Brain microvascular endothelial cell (primary cell): ENCODE results near the gene FSTL5.

ENCODE experiments used
- DNase-seq: peaks from one replicate; pipeline ENCODE4 v3.0.0-alpha.2; 2020
- H3K27ac ChIP-seq: fragments of 250-450 bp; sonication (Bioruptor Pico); 2 replicates; pipeline ENCODE4 v1.5.1; 2020; ENCODE audit warnings: mild to moderate bottlenecking, moderate library complexity
- H3K27me3 ChIP-seq: fragments of 250-450 bp; sonication (Bioruptor Pico); replicated peaks from 2 replicates; pipeline ENCODE4 v1.5.1; 2020; ENCODE audit warnings: mild to moderate bottlenecking
- H3K36me3 ChIP-seq: fragments of 250-450 bp; sonication (Bioruptor Pico); replicated peaks from 2 replicates; pipeline ENCODE4 v1.5.1; 2020; ENCODE audit warnings: mild to moderate bottlenecking
- H3K4me3 ChIP-seq: 2 replicates; pipeline ENCODE4 v1.5.1; 2011; ENCODE audit warnings: low read depth, mild to moderate bottlenecking, control low read depth, low read length, moderate library complexity
- CTCF ChIP-seq: IDR thresholded peaks from 2 replicates; pipeline ENCODE4 v1.5.1; 2011; ENCODE audit warnings: low read depth, mild to moderate bottlenecking, moderate library complexity, low read length, control low read depth, inconsistent platforms; ENCODE audit errors: missing control alignments
- in situ Hi-C: cut with HindIII; loops from 2 replicates; pipeline ENCODE4 v1.10.0; 2017; ENCODE audit warnings: low sequenced_read_pairs, low pct_ligation_motif_present

The FSTL5 gene

GRCh38 chr4:161604516-161605300, 559.1 kb downstream of the FSTL5 start:
- in situ Hi-C loops: no loop called here
- Histone ChIP-seq H3K36me3 (no peaks in the 10 kb centered on the region), H3K4me3 (no peak overlapping the region), H3K27ac (no peak overlapping the region), H3K27me3 (no peaks in the 10 kb centered on the region)
- no peak for TF ChIP-seq CTCF
- DNase-seq: no peak

- in situ Hi-C loops: no loop called here
Observed at GRCh38 chr4:161601011-161601410, 562.8 kb downstream of the FSTL5 start.

GRCh38 chr4:161595230-161595771, 568.5 kb downstream of the FSTL5 start:
- in situ Hi-C loops: no loop called here
- H3K36me3 ChIP-seq: no peaks in the 10 kb centered on the region
- no peak for DNase-seq
- no peak overlapping the region for H3K4me3 ChIP-seq
- no peak overlapping the region for H3K27ac ChIP-seq
- no peaks in the 10 kb centered on the region for H3K27me3 ChIP-seq
- no peak for TF ChIP-seq CTCF

More at GRCh38 chr4:161601011-161601410, 562.8 kb downstream of the FSTL5 start:
- no peak for DNase-seq
- Histone ChIP-seq H3K27ac (no peak overlapping the region), H3K27me3 (no peaks in the 10 kb centered on the region), H3K4me3 (no peak overlapping the region), H3K36me3 (no peaks in the 10 kb centered on the region)
- TF ChIP-seq CTCF: no peak

GRCh38 chr4:161585011-161585410, 578.8 kb downstream of the FSTL5 start:
- H3K36me3 ChIP-seq: no peaks in the 10 kb centered on the region
- no peaks in the 10 kb centered on the region for H3K27me3 ChIP-seq
- H3K27ac ChIP-seq: no peak overlapping the region
- TF ChIP-seq CTCF: no peak
- no peak overlapping the region for H3K4me3 ChIP-seq
- no peak for DNase-seq
- in situ Hi-C loops: no loop called here

GRCh38 chr4:161583549-161583948, 580.3 kb downstream of the FSTL5 start:
- DNase-seq: no peak
- H3K27ac ChIP-seq: no peak overlapping the region
- H3K4me3 ChIP-seq: no peak overlapping the region
- no peaks in the 10 kb centered on the region for H3K27me3 ChIP-seq
- H3K36me3 ChIP-seq: no peaks in the 10 kb centered on the region
- TF ChIP-seq CTCF: no peak
- in situ Hi-C loops: no loop called here
